Parathyroid adenoma (tissue), 2 donors: ENCODE results near the gene HSD17B11.
"Not testable (repeated sequence)": the region's sequence is repeated elsewhere in the genome, so short reads cannot be mapped to it uniquely, and the experiment has no call there.

Experiments
- H2AFZ ChIP-seq: fragments of 300-600 bp; sonication (generic); one replicate; pipeline ENCODE4 v1.7.0; 2017; ENCODE audit warnings: antibody characterized with exemption, mild to moderate bottlenecking
- H3K27ac ChIP-seq: fragments of 300-600 bp; sonication (generic); one replicate; pipeline ENCODE4 v1.7.0; 2017
- H3K27me3 ChIP-seq: fragments of 300-600 bp; sonication (generic); one replicate; pipeline ENCODE4 v1.7.0; 2017; ENCODE audit warnings: low read length; ENCODE audit not compliant: control insufficient read depth, insufficient read depth
- H3K36me3 ChIP-seq: fragments of 300-600 bp; sonication (generic); one replicate; pipeline ENCODE4 v1.7.0; 2017; ENCODE audit warnings: low read length; ENCODE audit not compliant: control insufficient read depth, insufficient read depth
- H3K4me1 ChIP-seq: fragments of 300-600 bp; sonication (generic); one replicate; pipeline ENCODE4 v1.7.0; 2017; ENCODE audit warnings: control low read depth
- H3K4me2 ChIP-seq: fragments of 300-600 bp; sonication (generic); one replicate; pipeline ENCODE4 v1.7.0; 2017; ENCODE audit warnings: low read length
- H3K4me3 ChIP-seq: fragments of 300-600 bp; sonication (generic); one replicate; pipeline ENCODE4 v1.7.0; 2017; ENCODE audit warnings: low read depth, low read length
- H3K79me2 ChIP-seq: fragments of 300-600 bp; sonication (generic); one replicate; pipeline ENCODE4 v1.7.0; 2017; ENCODE audit warnings: control low read depth
- H3K9ac ChIP-seq: fragments of 300-600 bp; sonication (generic); one replicate; pipeline ENCODE4 v1.7.0; 2017; ENCODE audit warnings: mild to moderate bottlenecking
- H3K9me3 ChIP-seq: fragments of 300-600 bp; sonication (generic); one replicate; pipeline ENCODE4 v1.7.0; 2017; ENCODE audit warnings: low read length; ENCODE audit not compliant: control insufficient read depth
- CTCF ChIP-seq: fragments of 300-600 bp; sonication (generic); IDR thresholded peaks from one replicate; pipeline ENCODE4 v1.7.0; 2017; ENCODE audit warnings: antibody characterized with exemption, mild to moderate bottlenecking
- donor health status: primary hyperparathyroidism.

HSD17B11 gene

GRCh38 chr4:87305562-87305961, 85.4 kb downstream of the HSD17B11 start:
- no peaks in the 10 kb centered on the region for H3K9me3 ChIP-seq
- no peak for TF ChIP-seq CTCF
- H3K4me3 ChIP-seq, result no peak overlapping the region
- no peaks in the 10 kb centered on the region for H3K4me1 ChIP-seq
- no peak overlapping the region for H3K9ac ChIP-seq
- H3K4me2 ChIP-seq, result no peak overlapping the region
- no peak overlapping the region for H3K27ac ChIP-seq
- H2AFZ ChIP-seq, result no peak overlapping the region
- H3K27me3 ChIP-seq, result no peaks in the 10 kb centered on the region
- H3K79me2 ChIP-seq, result no peaks in the 10 kb centered on the region
- H3K36me3 ChIP-seq, result no peaks in the 10 kb centered on the region

- H3K79me2 ChIP-seq, result no peaks in the 10 kb centered on the region
- no peak overlapping the region for H2AFZ ChIP-seq
- H3K4me1 ChIP-seq, result no peaks in the 10 kb centered on the region
- H3K27ac ChIP-seq, result no peak overlapping the region
- no peak for TF ChIP-seq CTCF
- no peaks in the 10 kb centered on the region for H3K9me3 ChIP-seq
- H3K4me2 ChIP-seq, result no peak overlapping the region
- H3K27me3 ChIP-seq, result no peaks in the 10 kb centered on the region
- H3K9ac ChIP-seq, result no peak overlapping the region
- no peak overlapping the region for H3K4me3 ChIP-seq
- no peaks in the 10 kb centered on the region for H3K36me3 ChIP-seq
These were observed 86.1 kb downstream of the HSD17B11 start for GRCh38 chr4:87304745-87305432.

- H3K4me2 ChIP-seq, result peak overlapping the region; percentile 47
- no peak for TF ChIP-seq CTCF
- no peaks in the 10 kb centered on the region for H3K4me1 ChIP-seq
- H3K4me3 ChIP-seq, result no peak overlapping the region
- no peak overlapping the region for H3K9ac ChIP-seq
- H3K27me3 ChIP-seq, result no peaks in the 10 kb centered on the region
- H3K27ac ChIP-seq, result no peak overlapping the region
- no peaks in the 10 kb centered on the region for H3K79me2 ChIP-seq
- H3K36me3 ChIP-seq, result no peaks in the 10 kb centered on the region
- H3K9me3 ChIP-seq, result no peaks in the 10 kb centered on the region
- no peak overlapping the region for H2AFZ ChIP-seq
These were observed 91.1 kb downstream of the HSD17B11 start for GRCh38 chr4:87299898-87300297.

GRCh38 chr4:87298362-87298761, 92.6 kb downstream of the HSD17B11 start:
- Histone ChIP-seq H3K27ac (no peak overlapping the region), H2AFZ (no peak overlapping the region), H3K36me3 (no peaks in the 10 kb centered on the region), H3K27me3 (no peaks in the 10 kb centered on the region), H3K4me1 (no peaks in the 10 kb centered on the region), H3K4me2 (no peak overlapping the region), H3K4me3 (no peak overlapping the region), H3K9ac (no peak overlapping the region), H3K79me2 (no peaks in the 10 kb centered on the region), H3K9me3 (no peaks in the 10 kb centered on the region)
- TF ChIP-seq CTCF, result no peak

GRCh38 chr4:87294911-87295310, 96.1 kb downstream of the HSD17B11 start:
- not testable (repeated sequence) for H2AFZ ChIP-seq, H3K27me3 ChIP-seq, H3K4me3 ChIP-seq, H3K9me3 ChIP-seq, H3K79me2 ChIP-seq, H3K27ac ChIP-seq, H3K36me3 ChIP-seq, H3K9ac ChIP-seq, H3K4me1 ChIP-seq, H3K4me2 ChIP-seq

GRCh38 chr4:87293889-87294288, 97.1 kb downstream of the HSD17B11 start:
- not testable (repeated sequence) for H3K9ac ChIP-seq, H3K36me3 ChIP-seq, H3K4me2 ChIP-seq, H3K9me3 ChIP-seq, H2AFZ ChIP-seq, H3K27me3 ChIP-seq, H3K4me3 ChIP-seq, H3K4me1 ChIP-seq, H3K79me2 ChIP-seq, H3K27ac ChIP-seq
